SIG-M5 treated with dmso at 0.1 percent for 504 hours (cell line): ENCODE measurements around the gene ELOB.

Experiments used
- DNase-seq: peaks from one replicate; lab custom pipeline; 2025; ENCODE audit not compliant: unreplicated experiment; lab: John Stamatoyannopoulos, UW

Gene ELOB

GRCh38 chr16:2784358-2785100 lies 7.4 kb upstream of the ELOB start:
- no peak for DNase-seq

- no peak for DNase-seq
Measured at GRCh38 chr16:2783581-2784357, 6.7 kb upstream of the ELOB start.

- DNase-seq: no peak
Measured at GRCh38 chr16:2782583-2783351, 5.7 kb upstream of the ELOB start.

- no peak for DNase-seq
Measured at GRCh38 chr16:2779978-2780898, 3.2 kb upstream of the ELOB start.

GRCh38 chr16:2779151-2779920 lies 2.3 kb upstream of the ELOB start:
- DNase-seq: no peak

- no peak for DNase-seq
Measured at GRCh38 chr16:2778630-2778958, 1.5 kb upstream of the ELOB start.

- no peak for DNase-seq
Measured at GRCh38 chr16:2777903-2778629, 986 bp upstream of the ELOB start.

- DNase-seq: no peak
Measured at GRCh38 chr16:2776500-2777139, 460 bp downstream of the ELOB start.

GRCh38 chr16:2775765-2776499 lies 1.1 kb downstream of the ELOB start:
- DNase-seq: no peak

GRCh38 chr16:2775131-2775716 lies 1.9 kb downstream of the ELOB start:
- DNase-seq: no peak

- DNase-seq: no peak
Measured at GRCh38 chr16:2774161-2774891, 2.8 kb downstream of the ELOB start.

- no peak for DNase-seq
Measured at GRCh38 chr16:2773188-2773968, 3.7 kb downstream of the ELOB start.

- no peak for DNase-seq
Measured at GRCh38 chr16:2771496-2772402, 5.3 kb downstream of the ELOB start.

- peak; percentile 20 for DNase-seq
Measured at GRCh38 chr16:2770057-2770951, 6.8 kb downstream of the ELOB start.
